ENCODE results near the gene P2RY8. TPM values are rescaled to one million over a fixed set of nuclear protein-coding genes. Genes with fewer than 3 reads are reported as not detected.
"Not testable (repeated sequence)": the region's sequence is repeated elsewhere in the genome, so short reads cannot be mapped to it uniquely, and the experiment has no call there.

The P2RY8 gene
- total RNA-seq, 4 donors from 2014 or later: 0.36 to 1.1 (median 0.62) TPM

GRCh38 chrX:1430451-1430850, 106.5 kb downstream of the P2RY8 start:
- Histone ChIP-seq H3K36me3 (peaks cover 0 to 5% of the 10 kb centered on the region in 2 donors), H3K4me1 (no peaks in the 10 kb centered on the region), H3K4me3 (no peak overlapping the region), H3K27ac (no peak overlapping the region), H3K9me3 (no peaks in the 10 kb centered on the region), H3K27me3 (no peaks in the 10 kb centered on the region)
- intact Hi-C loops (cut with DNase I; ENCODE audit: low total_unique reads): no loop called here
- ATAC-seq (no peak), DNase-seq (no peak)
- in situ Hi-C loops (cut with MboI; ENCODE audit: low sequenced_read_pairs in 4 of 4): no loop called here
- TF ChIP-seq, protein P1, sequence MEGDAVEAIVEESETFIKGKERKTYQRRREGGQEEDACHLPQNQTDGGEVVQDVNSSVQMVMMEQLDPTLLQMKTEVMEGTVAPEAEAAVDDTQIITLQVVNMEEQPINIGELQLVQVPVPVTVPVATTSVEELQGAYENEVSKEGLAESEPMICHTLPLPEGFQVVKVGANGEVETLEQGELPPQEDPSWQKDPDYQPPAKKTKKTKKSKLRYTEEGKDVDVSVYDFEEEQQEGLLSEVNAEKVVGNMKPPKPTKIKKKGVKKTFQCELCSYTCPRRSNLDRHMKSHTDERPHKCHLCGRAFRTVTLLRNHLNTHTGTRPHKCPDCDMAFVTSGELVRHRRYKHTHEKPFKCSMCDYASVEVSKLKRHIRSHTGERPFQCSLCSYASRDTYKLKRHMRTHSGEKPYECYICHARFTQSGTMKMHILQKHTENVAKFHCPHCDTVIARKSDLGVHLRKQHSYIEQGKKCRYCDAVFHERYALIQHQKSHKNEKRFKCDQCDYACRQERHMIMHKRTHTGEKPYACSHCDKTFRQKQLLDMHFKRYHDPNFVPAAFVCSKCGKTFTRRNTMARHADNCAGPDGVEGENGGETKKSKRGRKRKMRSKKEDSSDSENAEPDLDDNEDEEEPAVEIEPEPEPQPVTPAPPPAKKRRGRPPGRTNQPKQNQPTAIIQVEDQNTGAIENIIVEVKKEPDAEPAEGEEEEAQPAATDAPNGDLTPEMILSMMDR (IDR thresholded peaks at IDR 0.05 in 4 of 5, conservative IDR thresholded peaks at IDR 0.05 in 1 of 5): no peak
- TF ChIP-seq POLR2A (IDR thresholded peaks at IDR 0.05): no peak

DNA sequence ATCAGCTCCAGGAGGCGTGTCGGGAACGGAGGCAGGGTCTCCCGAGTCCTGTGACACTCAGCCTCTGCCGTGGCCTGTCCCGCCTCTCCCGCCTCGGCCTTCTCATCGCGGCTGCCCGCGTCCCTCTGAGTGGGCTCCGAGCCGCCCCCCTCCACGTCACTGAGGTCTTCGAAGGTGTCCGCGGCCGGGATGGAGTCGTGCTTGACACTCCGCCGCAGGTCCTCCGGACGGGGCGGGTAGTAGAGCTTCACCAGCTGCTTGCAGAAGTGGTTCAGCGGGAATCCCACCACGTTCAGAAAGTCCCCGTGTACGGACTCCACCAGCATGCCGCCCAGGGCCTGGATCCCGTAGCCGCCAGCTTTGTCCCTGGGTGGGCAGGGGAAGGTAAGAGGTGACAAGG, 109.2 kb downstream of the P2RY8 start:
- no peak overlapping the region for H3K27ac ChIP-seq
- TF ChIP-seq, protein P1 (IDR thresholded peaks at IDR 0.05 in 4 of 5, conservative IDR thresholded peaks at IDR 0.05 in 1 of 5): no peak
- no peak for TF ChIP-seq POLR2A (IDR thresholded peaks at IDR 0.05)

GRCh38 chrX:1426321-1426720, 110.7 kb downstream of the P2RY8 start:
- H3K27me3 ChIP-seq; ATAC-seq; in situ Hi-C loops (cut with MboI; ENCODE audit: low sequenced_read_pairs in 4 of 4); H3K9me3 ChIP-seq; intact Hi-C loops (cut with DNase I; ENCODE audit: low total_unique reads); H3K4me3 ChIP-seq; H3K4me1 ChIP-seq; H3K27ac ChIP-seq; DNase-seq; H3K36me3 ChIP-seq: not testable (repeated sequence)

More for the DNA sequence above, 109.2 kb downstream of the P2RY8 start:
- ATAC-seq (no peak), DNase-seq (no peak)
- in situ Hi-C loops (cut with MboI; ENCODE audit: low sequenced_read_pairs in 4 of 4): no loop called here
- no peaks in the 10 kb centered on the region for H3K9me3 ChIP-seq
- no peaks in the 10 kb centered on the region for H3K4me1 ChIP-seq
- intact Hi-C loops (cut with DNase I; ENCODE audit: low total_unique reads): no loop called here
- H3K27me3 ChIP-seq: no peaks in the 10 kb centered on the region
- H3K36me3 ChIP-seq: peaks cover 0 to 5% of the 10 kb centered on the region in 2 donors
- H3K4me3 ChIP-seq: no peak overlapping the region

DNA sequence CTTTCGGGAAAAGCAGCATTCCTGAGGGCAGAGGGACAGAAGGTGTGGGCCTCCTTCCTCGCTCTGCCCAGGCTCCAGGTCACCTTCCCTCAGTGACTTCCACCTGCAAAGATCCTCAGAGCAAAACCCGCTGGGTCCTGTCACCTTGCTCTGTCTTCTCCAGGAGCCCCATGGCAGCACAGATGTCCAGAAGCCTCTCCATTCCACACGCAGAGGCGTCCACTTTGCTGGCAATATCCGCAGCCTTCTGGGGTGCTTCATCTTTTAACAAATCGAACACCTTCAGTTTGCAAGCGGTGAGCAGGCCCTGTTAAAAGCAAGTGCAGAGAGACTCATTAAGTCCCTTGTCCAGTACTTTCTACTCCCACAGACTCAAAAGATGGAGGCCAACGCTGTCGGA, 111.6 kb downstream of the P2RY8 start:
- intact Hi-C loops (cut with DNase I; ENCODE audit: low total_unique reads) (no loop called here), in situ Hi-C loops (cut with MboI; ENCODE audit: low sequenced_read_pairs in 4 of 4) (no loop called here)
- no peak overlapping the region for H3K4me3 ChIP-seq
- no peaks in the 10 kb centered on the region for H3K9me3 ChIP-seq
- TF ChIP-seq, protein P1 (IDR thresholded peaks at IDR 0.05 in 4 of 5, conservative IDR thresholded peaks at IDR 0.05 in 1 of 5): no peak
- TF ChIP-seq POLR2A (IDR thresholded peaks at IDR 0.05): no peak
- H3K36me3 ChIP-seq: peaks cover 0 to 5% of the 10 kb centered on the region in 2 donors
- H3K27me3 ChIP-seq: no peaks in the 10 kb centered on the region
- no peak for DNase-seq
- no peak for ATAC-seq
- no peak overlapping the region for H3K27ac ChIP-seq
- no peaks in the 10 kb centered on the region for H3K4me1 ChIP-seq

- TF ChIP-seq, protein P1 (IDR thresholded peaks at IDR 0.05 in 4 of 5, conservative IDR thresholded peaks at IDR 0.05 in 1 of 5): no peak
- no peak for TF ChIP-seq POLR2A (IDR thresholded peaks at IDR 0.05)
Measured at GRCh38 chrX:1424147-1424851, 112.7 kb downstream of the P2RY8 start.

More at GRCh38 chrX:1424147-1424851, 112.7 kb downstream of the P2RY8 start:
- intact Hi-C loops (cut with DNase I; ENCODE audit: low total_unique reads): no loop called here
- Histone ChIP-seq H3K36me3 (peaks cover 0 to 5% of the 10 kb centered on the region in 2 donors), H3K27ac (no peak overlapping the region), H3K27me3 (no peaks in the 10 kb centered on the region), H3K4me3 (no peak overlapping the region), H3K4me1 (no peaks in the 10 kb centered on the region), H3K9me3 (no peaks in the 10 kb centered on the region)
- in situ Hi-C loops (cut with MboI; ENCODE audit: low sequenced_read_pairs in 4 of 4): no loop called here
- DNase-seq: no peak
- no peak for ATAC-seq

All from gastrocnemius medialis (tissue), 4 donors.